Natural killer cell treated with Interleukin-12 subunit alpha and Interleukin-12 subunit beta and Interleukin-15 and Interleukin-18, amount 100 ng/mL, for 72 hours (primary cell): ENCODE measurements around the gene FNBP1L. TPM values are rescaled to one million over a fixed set of nuclear protein-coding genes. Genes with fewer than 3 reads are reported as not detected.

Source experiments
- total RNA-seq, 2 donors: library from RNA; stranded (reverse); gene quantifications; one replicate each; pipeline ENCODE4 v1.2.3, GENCODE V29; 2022

FNBP1L gene
- total RNA-seq, 2 donors from 2014 or later: 0.24 to 0.31 TPM

Other genes with a start within 250 kb of the FNBP1L start
- gene DR1, start 102.2 kb upstream of the FNBP1L start, total RNA-seq: 10 to 100 TPM; 73.6 to 74.1 TPM
- 10 to 100 TPM; 10.8 to 30.8 TPM for gene BCAR3, start 233.7 kb downstream of the FNBP1L start, total RNA-seq